IPS-15b (cell line): ENCODE measurements around the gene ECE2.

Experiments used
- H3K27me3 ChIP-seq: one replicate; pipeline ENCODE4 v1.6.1; 2013; ENCODE audit warnings: low read length; ENCODE audit not compliant: control insufficient read depth, insufficient read depth
- H3K36me3 ChIP-seq: one replicate; pipeline ENCODE4 v1.6.1; 2013; ENCODE audit warnings: low read length; ENCODE audit not compliant: control insufficient read depth, insufficient read depth
- H3K4me1 ChIP-seq: one replicate; pipeline ENCODE4 v1.6.1; 2013; ENCODE audit warnings: mild to moderate bottlenecking, low read length; ENCODE audit not compliant: control insufficient read depth, insufficient read depth
- H3K4me3 ChIP-seq: one replicate; pipeline ENCODE4 v1.5.1; 2013; ENCODE audit warnings: low read depth, low read length
- H3K9ac ChIP-seq: one replicate; pipeline ENCODE4 v1.6.1; 2013; ENCODE audit warnings: low read depth, mild to moderate bottlenecking, low read length
- H3K9me3 ChIP-seq: one replicate; pipeline ENCODE4 v1.6.1; 2013; ENCODE audit warnings: mild to moderate bottlenecking, low read length; ENCODE audit not compliant: control insufficient read depth, insufficient read depth

Gene ECE2

GRCh38 chr3:184321666-184322065 is 45.8 kb downstream of the ECE2 start:
- no peak overlapping the region for H3K4me3 ChIP-seq
- no peak overlapping the region for H3K9ac ChIP-seq

GRCh38 chr3:184322731-184323487 is 47.1 kb downstream of the ECE2 start:
- no peak overlapping the region for H3K9ac ChIP-seq
- peaks cover 89% of the 10 kb centered on the region for H3K36me3 ChIP-seq
- H3K4me1 ChIP-seq: no peaks in the 10 kb centered on the region

More at GRCh38 chr3:184321666-184322065, 45.8 kb downstream of the ECE2 start:
- Histone ChIP-seq H3K4me1 (peaks cover 4% of the 10 kb centered on the region), H3K9me3 (no peaks in the 10 kb centered on the region), H3K36me3 (peaks cover 83% of the 10 kb centered on the region), H3K27me3 (no peaks in the 10 kb centered on the region)

GRCh38 chr3:184323696-184324095 is 47.9 kb downstream of the ECE2 start:
- H3K4me1 ChIP-seq: no peaks in the 10 kb centered on the region
- H3K9me3 ChIP-seq: no peaks in the 10 kb centered on the region
- no peak overlapping the region for H3K4me3 ChIP-seq
- H3K27me3 ChIP-seq: no peaks in the 10 kb centered on the region
- no peak overlapping the region for H3K9ac ChIP-seq
- peaks cover 97% of the 10 kb centered on the region for H3K36me3 ChIP-seq

More at GRCh38 chr3:184322731-184323487, 47.1 kb downstream of the ECE2 start:
- Histone ChIP-seq H3K4me3 (no peak overlapping the region), H3K27me3 (no peaks in the 10 kb centered on the region), H3K9me3 (no peaks in the 10 kb centered on the region)

DNA sequence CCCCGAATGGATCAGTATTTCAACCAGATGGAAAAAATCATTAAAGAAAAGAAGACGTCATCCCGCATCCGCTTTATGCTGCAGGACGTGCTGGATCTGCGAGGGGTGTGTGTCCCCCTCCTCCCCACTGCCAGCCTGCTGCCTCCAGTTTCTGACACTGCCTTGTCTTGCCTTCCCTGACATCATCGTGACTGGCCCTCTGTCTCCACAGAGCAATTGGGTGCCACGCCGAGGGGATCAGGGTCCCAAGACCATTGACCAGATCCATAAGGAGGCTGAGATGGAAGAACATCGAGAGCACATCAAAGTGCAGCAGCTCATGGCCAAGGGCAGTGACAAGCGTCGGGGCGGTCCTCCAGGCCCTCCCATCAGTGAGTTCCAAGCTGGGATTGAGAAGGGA is 49.4 kb downstream of the ECE2 start:
- Histone ChIP-seq H3K9ac (no peak overlapping the region), H3K9me3 (no peaks in the 10 kb centered on the region), H3K27me3 (no peaks in the 10 kb centered on the region), H3K4me1 (no peaks in the 10 kb centered on the region), H3K36me3 (peaks cover 88% of the 10 kb centered on the region), H3K4me3 (no peak overlapping the region)

DNA sequence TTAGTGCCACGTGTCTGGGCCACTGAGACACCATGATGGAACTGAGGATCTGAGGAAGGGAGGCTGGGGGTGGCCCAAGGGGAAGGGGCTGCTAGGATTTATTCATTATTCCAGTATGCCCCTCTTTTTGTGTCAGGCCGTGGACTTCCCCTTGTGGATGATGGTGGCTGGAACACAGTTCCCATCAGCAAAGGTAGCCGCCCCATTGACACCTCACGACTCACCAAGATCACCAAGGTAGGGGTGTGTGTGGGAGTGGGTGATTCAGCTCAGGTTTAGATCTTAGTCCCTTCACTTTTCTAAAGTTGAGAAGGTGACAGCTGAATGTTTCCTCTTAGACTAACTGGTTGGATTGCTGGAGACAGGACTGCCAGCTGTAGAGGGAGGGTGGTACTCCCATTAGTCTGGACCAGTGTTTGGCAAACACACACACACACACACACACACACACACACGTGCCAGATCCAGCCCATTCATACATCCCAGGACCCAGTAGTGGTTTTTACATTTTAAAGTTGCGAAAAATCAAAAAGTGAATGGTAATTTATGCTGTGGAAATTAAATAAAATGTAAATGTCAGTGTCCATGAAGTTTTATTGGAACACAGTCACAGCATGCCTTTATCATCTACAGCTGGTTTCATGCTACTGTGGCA is 50.0 kb downstream of the ECE2 start:
- Histone ChIP-seq H3K27me3 (no peaks in the 10 kb centered on the region), H3K9me3 (no peaks in the 10 kb centered on the region), H3K4me1 (no peaks in the 10 kb centered on the region), H3K9ac (no peak overlapping the region), H3K36me3 (peaks cover 83% of the 10 kb centered on the region), H3K4me3 (no peak overlapping the region)

GRCh38 chr3:184327171-184327570 is 51.3 kb downstream of the ECE2 start:
- peak overlapping the region; percentile 12 for H3K9ac ChIP-seq
- no peaks in the 10 kb centered on the region for H3K9me3 ChIP-seq
- H3K4me1 ChIP-seq: no peaks in the 10 kb centered on the region
- peaks cover 83% of the 10 kb centered on the region for H3K36me3 ChIP-seq
- no peak overlapping the region for H3K4me3 ChIP-seq
- H3K27me3 ChIP-seq: no peaks in the 10 kb centered on the region

- H3K27me3 ChIP-seq: no peaks in the 10 kb centered on the region
- no peak overlapping the region for H3K9ac ChIP-seq
- no peak overlapping the region for H3K4me3 ChIP-seq
- no peaks in the 10 kb centered on the region for H3K4me1 ChIP-seq
- H3K36me3 ChIP-seq: peaks cover 82% of the 10 kb centered on the region
- no peaks in the 10 kb centered on the region for H3K9me3 ChIP-seq
These were observed 52.7 kb downstream of the ECE2 start for GRCh38 chr3:184328516-184328915.

GRCh38 chr3:184332370-184333090 is 56.7 kb downstream of the ECE2 start:
- Histone ChIP-seq H3K9me3 (no peaks in the 10 kb centered on the region), H3K36me3 (peaks cover 53% of the 10 kb centered on the region), H3K9ac (no peak overlapping the region), H3K4me3 (no peak overlapping the region), H3K4me1 (peaks cover 2% of the 10 kb centered on the region), H3K27me3 (no peaks in the 10 kb centered on the region)

- Histone ChIP-seq H3K9me3 (no peaks in the 10 kb centered on the region), H3K4me3 (no peak overlapping the region), H3K36me3 (peaks cover 47% of the 10 kb centered on the region), H3K4me1 (peaks cover 3% of the 10 kb centered on the region), H3K9ac (no peak overlapping the region), H3K27me3 (no peaks in the 10 kb centered on the region)
These were observed 57.4 kb downstream of the ECE2 start for GRCh38 chr3:184333190-184333589.

GRCh38 chr3:184333700-184334099 is 57.9 kb downstream of the ECE2 start:
- Histone ChIP-seq H3K9me3 (no peaks in the 10 kb centered on the region), H3K36me3 (peaks cover 42% of the 10 kb centered on the region), H3K4me3 (no peak overlapping the region), H3K9ac (no peak overlapping the region), H3K4me1 (peaks cover 4% of the 10 kb centered on the region), H3K27me3 (no peaks in the 10 kb centered on the region)

GRCh38 chr3:184334470-184335158 is 58.8 kb downstream of the ECE2 start:
- peaks cover 37% of the 10 kb centered on the region for H3K36me3 ChIP-seq
- H3K9ac ChIP-seq: no peak overlapping the region
- H3K27me3 ChIP-seq: no peaks in the 10 kb centered on the region

More at GRCh38 chr3:184334470-184335158, 58.8 kb downstream of the ECE2 start:
- H3K4me3 ChIP-seq: no peak overlapping the region
- H3K4me1 ChIP-seq: peaks cover 4% of the 10 kb centered on the region
- H3K9me3 ChIP-seq: no peaks in the 10 kb centered on the region
